K562 (cell line): ENCODE measurements around the gene SIAE. TPM values are rescaled to one million over a fixed set of nuclear protein-coding genes. Genes with fewer than 3 reads are reported as not detected.
A peak's percentile ranks its signal among the peaks of the same experiment; 100 is the strongest.

Experiments
- CEBPG ChIP-seq, 3 experiments: fragments of 200-800 bp in 1 of 3; sonication (Bioruptor generic) in 1 of 3; sonication (generic) in 1 of 3; formaldehyde crosslinking in 1 of 3; IDR thresholded peaks in 2 of 3; conservative IDR thresholded peaks in 1 of 3; 2 replicates each; pipeline versions ENCODE4 v1.6.1 to v1.8.0; 2016 to 2022; ENCODE audit warnings: missing compliant biosample characterization in 2 of 3, missing genetic modification characterization in 2 of 3, mild to moderate bottlenecking in 1 of 3, missing genetic modification reagents in 1 of 3
- CTBP1 ChIP-seq: fragments of 450-650 bp; IDR thresholded peaks from 2 replicates; pipeline ENCODE4 v1.6.1; 2016; ENCODE audit warnings: borderline replicate concordance
- ID3 ChIP-seq, 2 experiments: fragments of 250-450 bp in 1 of 2; fragments of 450-650 bp in 1 of 2; sonication (Bioruptor Pico) in 1 of 2; IDR thresholded peaks; 2 replicates each; pipeline versions ENCODE4 v1.6.1 to v1.8.0; 2016 to 2021; ENCODE audit warnings: mild to moderate bottlenecking in 2 of 2, moderate library complexity in 2 of 2, missing compliant biosample characterization in 1 of 2, missing genetic modification characterization in 1 of 2
- MAFF ChIP-seq: IDR thresholded peaks from 2 replicates; pipeline ENCODE4 v1.6.1; 2012; ENCODE audit warnings: low read length, improper control_type of control experiment
- NCOA2 ChIP-seq, 2 experiments: fragments of 450-650 bp; IDR thresholded peaks; 2 replicates each; pipeline ENCODE4 v1.6.1; 2018; ENCODE audit warnings: mild to moderate bottlenecking in 2 of 2, moderate library complexity in 1 of 2; ENCODE audit not compliant: partially characterized antibody in 2 of 2
- PRPF4 ChIP-seq: fragments of 200-400 bp; formaldehyde crosslinking; IDR thresholded peaks from one replicate; pipeline ENCODE4 v1.6.1; 2017; ENCODE audit warnings: low read length, low read depth, mild to moderate bottlenecking; ENCODE audit not compliant: insufficient read depth, poor library complexity, severe bottlenecking
- PTRF ChIP-seq: fragments of 450-650 bp; IDR thresholded peaks from 2 replicates; pipeline ENCODE4 v1.6.1; 2016; ENCODE audit warnings: mild to moderate bottlenecking, missing genetic modification characterization, missing compliant biosample characterization
- SLC30A9 ChIP-seq: fragments of 250-450 bp; sonication (Bioruptor Pico); IDR thresholded peaks from 2 replicates; pipeline ENCODE4 v1.8.0; 2022; ENCODE audit warnings: mild to moderate bottlenecking, moderate library complexity
- ZBTB26 ChIP-seq: fragments of 450-650 bp; formaldehyde crosslinking; IDR thresholded peaks from 2 replicates; pipeline ENCODE4 v1.4.0; 2022; ENCODE audit warnings: missing genetic modification characterization
- ZNF121 ChIP-seq: sonication (generic); formaldehyde crosslinking; conservative IDR thresholded peaks from 2 replicates; pipeline ENCODE4 v1.8.0; 2022; ENCODE audit warnings: missing genetic modification reagents
- ZNF318 ChIP-seq, 2 experiments: fragments of 450-650 bp; IDR thresholded peaks; 2 replicates each; pipeline ENCODE4 v1.6.1; 2016; ENCODE audit warnings: mild to moderate bottlenecking in 2 of 2, borderline replicate concordance in 1 of 2, low read depth in 1 of 2, moderate library complexity in 1 of 2
- ZNF583 ChIP-seq: fragments of 250-450 bp; sonication (Bioruptor Pico); IDR thresholded peaks from 2 replicates; pipeline ENCODE4 v1.4.0; 2020
- ZNF79 ChIP-seq: fragments of 250-450 bp; sonication (Bioruptor Pico); IDR thresholded peaks from 2 replicates; pipeline ENCODE4 v1.4.0; 2020; ENCODE audit warnings: low read depth, mild to moderate bottlenecking, moderate library complexity
- polyA plus RNA-seq, 8 experiments: library from polyadenylated mRNA; depleted of rRNA in 4 of 8; stranded (reverse) in 5 of 8; unstranded in 3 of 8; fragments of >200 nt; fragmentation: Nextera tagmentation in 2 of 8; fragmentation: Illumina TruSeq in 1 of 8; extraction: Ambion mirVana in 2 of 8; extraction: Trizol in 1 of 8; gene quantifications; 2 replicates each; pipeline versions ENCODE4 v1.2.1 to v1.2.3, GENCODE V29; 2011 to 2014; ENCODE audit warnings: inconsistent platforms in 1 of 8, missing spikeins in 1 of 8
- total RNA-seq, 7 experiments: library from RNA; depleted of rRNA in 6 of 7; stranded (reverse); fragments of >200 nt in 6 of 7; fragmentation: Illumina TruSeq in 2 of 7; extraction: Trizol in 2 of 7; gene quantifications; 2 replicates each; pipeline versions ENCODE4 v1.2.1 to v1.2.3, GENCODE V29; 2011 to 2021; ENCODE audit warnings: low replicate concordance in 1 of 7
- TF ChIP-seq, protein P1 (sequence below): fragments of 200-800 bp; sonication (Bioruptor generic); IDR thresholded peaks from 2 replicates; pipeline ENCODE4 v1.6.1; 2017; ENCODE audit warnings: missing genetic modification characterization, missing compliant biosample characterization

SIAE gene
- total and polyA plus RNA-seq, 9 of the 15 experiments (the other 6 are each of a cell fraction or from before 2014, with no cell fraction given): 0.89 to 9.6 (median 3.7) TPM

DNA sequence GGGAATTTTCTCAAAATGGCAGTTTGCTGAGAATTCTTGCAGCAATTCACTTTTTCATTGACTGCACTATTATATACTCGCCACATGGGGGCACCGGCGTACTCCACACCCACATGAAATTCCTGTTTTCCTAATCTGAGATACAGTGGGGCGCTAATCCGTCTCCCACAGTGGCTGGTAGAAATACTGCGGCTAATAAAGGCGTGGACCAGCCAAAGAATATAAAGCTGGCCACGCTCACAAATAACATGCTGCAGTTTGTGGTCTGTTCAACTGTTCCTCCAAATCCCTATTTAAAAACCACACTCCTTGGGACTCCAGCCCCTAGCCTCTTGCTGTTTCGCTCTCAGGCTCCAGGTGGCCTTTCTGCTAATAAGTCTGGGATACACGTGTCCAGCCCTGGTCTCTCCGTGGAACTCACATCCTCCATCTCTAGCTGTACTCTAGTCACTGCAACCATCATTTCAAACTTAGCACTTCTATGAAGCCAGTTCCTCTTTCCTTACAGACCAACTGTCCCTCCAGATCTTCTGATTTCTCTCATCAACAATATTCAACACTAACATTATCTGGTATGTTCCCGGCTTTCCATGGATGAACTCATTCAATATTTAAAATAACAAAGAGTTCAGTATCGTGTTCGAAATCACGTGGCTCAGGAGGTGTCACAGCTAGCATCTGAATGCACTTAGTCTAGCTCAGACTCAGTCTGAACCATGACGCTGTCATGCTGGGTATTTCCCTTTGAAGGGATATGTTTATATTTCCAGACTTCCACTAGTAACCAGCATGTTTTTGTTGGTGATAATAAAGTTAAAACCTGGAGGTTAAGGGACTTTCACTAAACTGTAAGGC is 28.9 kb downstream of the SIAE start (continued):
- TF ChIP-seq ZNF318 (IDR thresholded peaks at IDR 0.05; ENCODE audit: borderline replicate concordance in 1 of 2, low read depth in 1 of 2) (no peak), CEBPG (CRISPR knock-in tag; IDR thresholded peaks at IDR 0.05) (no peak), CEBPG (tag; conservative IDR thresholded peaks at IDR 0.05 in 1 of 2, IDR thresholded peaks at IDR 0.05 in 1 of 2) (peak in 1 of 2 experiments; percentile 22; a peak in 1 of 4 replicates), ZBTB26 (CRISPR knock-in tag) (no peak), SLC30A9 (CRISPR knock-in tag) (no peak), NCOA2 (IDR thresholded peaks at IDR 0.05; ENCODE audit: partially characterized antibody in 2 of 2) (no peak), PTRF (no peak), ID3 (CRISPR knock-in tag; IDR thresholded peaks at IDR 0.05) (no peak), ID3 (tag; IDR thresholded peaks at IDR 0.05) (no peak), PRPF4 (no peak), CTBP1 (peak; percentile 61; the same call in 1 of the 2 replicates), ZNF79 (CRISPR knock-in tag) (no peak), MAFF (no peak), ZNF121 (CRISPR knock-in tag) (no peak), ZNF583 (CRISPR knock-in tag) (no peak)
- TF ChIP-seq, protein P1, sequence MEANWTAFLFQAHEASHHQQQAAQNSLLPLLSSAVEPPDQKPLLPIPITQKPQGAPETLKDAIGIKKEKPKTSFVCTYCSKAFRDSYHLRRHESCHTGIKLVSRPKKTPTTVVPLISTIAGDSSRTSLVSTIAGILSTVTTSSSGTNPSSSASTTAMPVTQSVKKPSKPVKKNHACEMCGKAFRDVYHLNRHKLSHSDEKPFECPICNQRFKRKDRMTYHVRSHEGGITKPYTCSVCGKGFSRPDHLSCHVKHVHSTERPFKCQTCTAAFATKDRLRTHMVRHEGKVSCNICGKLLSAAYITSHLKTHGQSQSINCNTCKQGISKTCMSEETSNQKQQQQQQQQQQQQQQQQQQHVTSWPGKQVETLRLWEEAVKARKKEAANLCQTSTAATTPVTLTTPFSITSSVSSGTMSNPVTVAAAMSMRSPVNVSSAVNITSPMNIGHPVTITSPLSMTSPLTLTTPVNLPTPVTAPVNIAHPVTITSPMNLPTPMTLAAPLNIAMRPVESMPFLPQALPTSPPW (CRISPR knock-in tag): peak; percentile 25
